HepG2 (cell line): Measurements from ENCODE around the gene USP9X. TPM values are rescaled to one million over a fixed set of nuclear protein-coding genes. Genes with fewer than 3 reads are reported as not detected.

Source experiments
- AKNA ChIP-seq: sonication (generic); formaldehyde crosslinking; IDR thresholded peaks from 2 replicates; pipeline ENCODE4 v1.4.0; 2020; ENCODE audit warnings: missing genetic modification reagents, borderline replicate concordance
- ARNT2 ChIP-seq: sonication (generic); formaldehyde crosslinking; IDR thresholded peaks from 2 replicates; pipeline ENCODE4 v1.8.0; 2022; ENCODE audit warnings: mild to moderate bottlenecking, low read depth, missing genetic modification reagents, moderate library complexity
- FOXP1 ChIP-seq, 2 experiments: fragments of 450-650 bp in 1 of 2; IDR thresholded peaks; 2 replicates each; pipeline ENCODE4 v1.6.1; 2017 to 2018; ENCODE audit warnings: antibody characterized with exemption in 1 of 2
- HNF1A ChIP-seq, 2 experiments: sonication (generic) in 1 of 2; formaldehyde crosslinking in 1 of 2; IDR thresholded peaks; 2 replicates each; pipeline versions ENCODE4 v1.4.0 to v1.6.1; 2016 to 2020; ENCODE audit warnings: borderline replicate concordance in 1 of 2, low read depth in 1 of 2, mild to moderate bottlenecking in 1 of 2, missing genetic modification reagents in 1 of 2
- NONO ChIP-seq, 2 experiments: fragments of 450-650 bp in 1 of 2; sonication (generic) in 1 of 2; formaldehyde crosslinking in 1 of 2; IDR thresholded peaks in 1 of 2; conservative IDR thresholded peaks in 1 of 2; 2 replicates each; pipeline versions ENCODE4 v1.6.1 to v1.8.0; 2017 to 2022; ENCODE audit warnings: mild to moderate bottlenecking in 1 of 2, missing genetic modification reagents in 1 of 2, moderate library complexity in 1 of 2
- ZNF318 ChIP-seq: sonication (generic); formaldehyde crosslinking; IDR thresholded peaks from 2 replicates; pipeline ENCODE4 v1.4.0; 2020; ENCODE audit warnings: mild to moderate bottlenecking, missing genetic modification reagents
- ZNF501 ChIP-seq: sonication (generic); formaldehyde crosslinking; IDR thresholded peaks from 2 replicates; pipeline ENCODE4 v1.5.1; 2020; ENCODE audit warnings: mild to moderate bottlenecking, moderate library complexity, missing genetic modification reagents
- ZNF558 ChIP-seq: sonication (generic); formaldehyde crosslinking; IDR thresholded peaks from 2 replicates; pipeline ENCODE4 v1.9.0; 2022; ENCODE audit warnings: mild to moderate bottlenecking, missing genetic modification reagents, borderline replicate concordance
- ZSCAN29 ChIP-seq: sonication (generic); formaldehyde crosslinking; conservative IDR thresholded peaks from 2 replicates; pipeline ENCODE4 v1.4.0; 2020; ENCODE audit warnings: mild to moderate bottlenecking, missing genetic modification reagents
- polyA plus RNA-seq, 8 experiments: library from polyadenylated mRNA; depleted of rRNA in 3 of 8; stranded (reverse) in 7 of 8; unstranded in 1 of 8; fragments of >200 nt; fragmentation: Illumina TruSeq in 4 of 8; extraction: Trizol in 4 of 8; gene quantifications; 2 replicates each; pipeline versions ENCODE4 v1.2.1 to v1.2.3, GENCODE V29; 2011 to 2016; ENCODE audit warnings: low read depth in 4 of 8, missing spikeins in 1 of 8, mixed read lengths in 1 of 8; ENCODE audit not compliant: insufficient read depth in 1 of 8
- total RNA-seq, 5 experiments: library from RNA; depleted of rRNA; stranded (reverse); fragments of >200 nt; fragmentation: Illumina TruSeq; extraction: Trizol; gene quantifications; 2 replicates each; pipeline ENCODE4 v1.2.3, GENCODE V29; 2016; ENCODE audit warnings: low read depth in 1 of 5

Gene USP9X
- total and polyA plus RNA-seq, 2 of the 13 experiments (the other 11 are each of a cell fraction or from before 2014, with no cell fraction given): 22.2 to 40.5 TPM

GRCh38 chrX:41047878-41048534 is 37.2 kb upstream of the USP9X start (continued):
- TF ChIP-seq ZNF318 (CRISPR knock-in tag) (no peak), AKNA (CRISPR knock-in tag) (no peak), ZNF501 (CRISPR knock-in tag) (0 out of 2 replicates have a peak, but pooled peaks have one; percentile 25), FOXP1 (IDR thresholded peaks at IDR 0.05) (no peak), FOXP1 (CRISPR knock-in tag; IDR thresholded peaks at IDR 0.05) (no peak), HNF1A (IDR thresholded peaks at IDR 0.05; ENCODE audit: low read depth) (no peak), HNF1A (CRISPR knock-in tag; IDR thresholded peaks at IDR 0.05; ENCODE audit: borderline replicate concordance) (no peak), ZNF558 (CRISPR knock-in tag) (no peak), NONO (IDR thresholded peaks at IDR 0.05) (no peak), NONO (CRISPR knock-in tag; conservative IDR thresholded peaks at IDR 0.05) (no peak), ZSCAN29 (no peak), ARNT2 (no peak)
